Measurements from ENCODE around the gene STK24.

GRCh38 chr13:98489446-98490194 is 87.3 kb downstream of the STK24 start:
- TF ChIP-seq CEBPB (IDR thresholded peaks at IDR 0.05) (no peak), RAD21 (IDR thresholded peaks at IDR 0.05; ENCODE audit: low read depth) (no peak), REST (IDR thresholded peaks at IDR 0.05; ENCODE audit: low read depth) (no peak), EGR1 (IDR thresholded peaks at IDR 0.05) (no peak), YY1 (IDR thresholded peaks at IDR 0.05; ENCODE audit: low read depth) (no peak), MAX (IDR thresholded peaks at IDR 0.05) (no peak), TCF12 (IDR thresholded peaks at IDR 0.05; ENCODE audit: low read depth) (no peak), CREB1 (IDR thresholded peaks at IDR 0.05; ENCODE audit: low read depth) (no peak), TAF1 (IDR thresholded peaks at IDR 0.05; ENCODE audit: low read depth) (no peak), USF1 (IDR thresholded peaks at IDR 0.05) (no peak), EP300 (IDR thresholded peaks at IDR 0.05; ENCODE audit: borderline replicate concordance) (no peak), ZBTB7A (IDR thresholded peaks at IDR 0.05; ENCODE audit: low read depth) (no peak)
